KMS-11 (cell line): Measurements from ENCODE around the gene AGFG2.

Experiments
- H2AFZ ChIP-seq: fragments of 200-600 bp; sonication (generic); 2 replicates; pipeline ENCODE4 v1.6.1; 2016; ENCODE audit warnings: antibody characterized with exemption, mixed run types, low read depth
- H3K27ac ChIP-seq: fragments of 200-600 bp; sonication (generic); 2 replicates; pipeline ENCODE4 v1.6.1; 2016; ENCODE audit warnings: mild to moderate bottlenecking, mixed run types
- H3K27me3 ChIP-seq: fragments of 200-600 bp; sonication (generic); 2 replicates; pipeline ENCODE4 v1.6.1; 2017; ENCODE audit warnings: mild to moderate bottlenecking, low read depth, mixed run types, moderate library complexity; ENCODE audit not compliant: insufficient read depth
- H3K36me3 ChIP-seq: fragments of 200-600 bp; sonication (generic); 2 replicates; pipeline ENCODE4 v1.6.1; 2017; ENCODE audit warnings: mild to moderate bottlenecking, mixed run types; ENCODE audit not compliant: insufficient read depth
- H3K4me1 ChIP-seq: fragments of 200-600 bp; sonication (generic); 2 replicates; pipeline ENCODE4 v1.6.1; 2016; ENCODE audit warnings: mild to moderate bottlenecking, low read depth, mixed run types; ENCODE audit not compliant: poor library complexity, severe bottlenecking
- H3K4me2 ChIP-seq: fragments of 200-600 bp; sonication (generic); 2 replicates; pipeline ENCODE4 v1.7.0; 2016; ENCODE audit warnings: mild to moderate bottlenecking, mixed run types
- H3K4me3 ChIP-seq: fragments of 200-600 bp; sonication (generic); IDR thresholded peaks from 2 replicates; pipeline ENCODE4 v1.6.1; 2017; ENCODE audit warnings: low read depth, low read length, mixed read lengths; ENCODE audit not compliant: insufficient read depth
- H3K79me2 ChIP-seq: fragments of 200-600 bp; sonication (generic); 2 replicates; pipeline ENCODE4 v1.6.1; 2016; ENCODE audit warnings: low read depth, mixed run types; ENCODE audit not compliant: insufficient read depth
- H3K9ac ChIP-seq: fragments of 200-600 bp; sonication (generic); 2 replicates; pipeline ENCODE4 v1.6.1; 2016; ENCODE audit warnings: mild to moderate bottlenecking, mixed run types
- H4K20me1 ChIP-seq: fragments of 200-600 bp; sonication (generic); 2 replicates; pipeline ENCODE4 v1.6.1; 2016; ENCODE audit warnings: mild to moderate bottlenecking, mixed run types; ENCODE audit not compliant: insufficient read depth
- TF ChIP-seq, protein P1 (sequence below): fragments of 200-600 bp; sonication (generic); conservative IDR thresholded peaks from 2 replicates; pipeline ENCODE4 v1.6.1; 2017; ENCODE audit warnings: low read depth, mild to moderate bottlenecking, antibody characterized with exemption, low read length, moderate library complexity, mixed read lengths

The AGFG2 gene

DNA sequence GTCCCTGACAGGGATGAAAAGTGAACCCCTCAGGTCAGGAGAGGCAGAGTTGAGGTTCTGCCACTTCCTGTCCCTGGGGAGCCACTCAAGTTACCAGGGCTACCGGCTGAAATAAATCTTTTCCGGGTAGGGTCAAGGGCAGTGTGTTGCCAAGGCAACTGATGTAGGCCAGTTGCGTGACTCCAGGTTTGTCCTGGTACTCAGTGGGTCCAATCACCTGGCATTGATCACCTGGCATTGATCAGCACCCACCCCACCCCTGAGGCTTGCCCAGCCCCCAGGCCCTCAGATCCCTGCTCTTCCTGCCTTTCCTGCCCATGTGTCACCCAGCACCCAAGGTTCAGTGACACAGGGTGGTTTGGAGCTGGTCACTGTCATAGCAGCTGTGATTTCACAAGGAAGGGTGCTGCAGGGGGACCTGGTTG is 28.8 kb downstream of the AGFG2 start:
- TF ChIP-seq, protein P1, sequence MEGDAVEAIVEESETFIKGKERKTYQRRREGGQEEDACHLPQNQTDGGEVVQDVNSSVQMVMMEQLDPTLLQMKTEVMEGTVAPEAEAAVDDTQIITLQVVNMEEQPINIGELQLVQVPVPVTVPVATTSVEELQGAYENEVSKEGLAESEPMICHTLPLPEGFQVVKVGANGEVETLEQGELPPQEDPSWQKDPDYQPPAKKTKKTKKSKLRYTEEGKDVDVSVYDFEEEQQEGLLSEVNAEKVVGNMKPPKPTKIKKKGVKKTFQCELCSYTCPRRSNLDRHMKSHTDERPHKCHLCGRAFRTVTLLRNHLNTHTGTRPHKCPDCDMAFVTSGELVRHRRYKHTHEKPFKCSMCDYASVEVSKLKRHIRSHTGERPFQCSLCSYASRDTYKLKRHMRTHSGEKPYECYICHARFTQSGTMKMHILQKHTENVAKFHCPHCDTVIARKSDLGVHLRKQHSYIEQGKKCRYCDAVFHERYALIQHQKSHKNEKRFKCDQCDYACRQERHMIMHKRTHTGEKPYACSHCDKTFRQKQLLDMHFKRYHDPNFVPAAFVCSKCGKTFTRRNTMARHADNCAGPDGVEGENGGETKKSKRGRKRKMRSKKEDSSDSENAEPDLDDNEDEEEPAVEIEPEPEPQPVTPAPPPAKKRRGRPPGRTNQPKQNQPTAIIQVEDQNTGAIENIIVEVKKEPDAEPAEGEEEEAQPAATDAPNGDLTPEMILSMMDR = no peak
- H3K9ac ChIP-seq = no peak overlapping the region
- H3K79me2 ChIP-seq = no peaks in the 10 kb centered on the region
- no peaks in the 10 kb centered on the region for H3K36me3 ChIP-seq
- no peak overlapping the region for H3K4me3 ChIP-seq
- no peaks in the 10 kb centered on the region for H3K27me3 ChIP-seq
- H2AFZ ChIP-seq = no peak overlapping the region
- H4K20me1 ChIP-seq = no peaks in the 10 kb centered on the region
- no peak overlapping the region for H3K27ac ChIP-seq
- H3K4me2 ChIP-seq = no peak overlapping the region
- H3K4me1 ChIP-seq = no peaks in the 10 kb centered on the region

DNA sequence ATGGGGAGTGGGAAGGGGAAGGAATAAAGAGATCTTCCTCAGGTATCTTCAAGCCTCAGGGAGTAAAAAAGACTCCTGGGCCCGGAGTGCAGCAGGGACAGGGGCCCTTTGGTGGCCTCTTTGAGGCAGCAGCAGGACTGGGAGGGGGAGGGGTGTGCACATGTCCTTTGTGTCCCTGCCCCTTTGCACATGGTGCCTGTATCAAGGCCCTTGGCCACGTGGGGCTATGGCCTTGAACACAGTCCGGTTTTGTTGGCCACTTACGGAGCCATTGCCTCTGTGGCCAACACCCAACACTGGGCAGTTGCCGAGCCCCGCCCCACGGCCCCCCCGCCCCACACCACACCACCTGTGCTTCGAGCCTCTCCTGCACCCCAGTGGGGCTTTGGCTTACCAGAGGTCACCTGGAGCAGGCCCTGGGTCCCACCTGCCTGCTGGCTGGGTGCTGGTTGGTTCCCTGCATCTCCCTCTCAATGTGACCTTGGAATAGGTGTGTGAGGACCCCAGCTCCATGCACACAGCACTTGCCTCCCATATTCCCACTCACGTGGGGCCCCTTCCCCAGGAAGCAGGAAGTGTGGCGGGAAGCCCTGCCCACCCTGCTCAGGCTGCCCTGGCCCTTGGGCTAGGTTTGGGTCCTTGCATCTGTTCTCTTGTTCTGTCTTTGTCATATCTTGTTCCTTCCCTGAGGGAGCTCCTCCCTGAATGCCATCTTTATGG is 29.3 kb downstream of the AGFG2 start:
- Histone ChIP-seq H3K4me2 (no peak overlapping the region), H3K4me1 (no peaks in the 10 kb centered on the region), H3K4me3 (no peak overlapping the region), H3K27me3 (no peaks in the 10 kb centered on the region), H3K36me3 (no peaks in the 10 kb centered on the region), H4K20me1 (no peaks in the 10 kb centered on the region), H3K9ac (no peak overlapping the region), H2AFZ (no peak overlapping the region), H3K27ac (no peak overlapping the region), H3K79me2 (no peaks in the 10 kb centered on the region)
- TF ChIP-seq, protein P1 = no peak

DNA sequence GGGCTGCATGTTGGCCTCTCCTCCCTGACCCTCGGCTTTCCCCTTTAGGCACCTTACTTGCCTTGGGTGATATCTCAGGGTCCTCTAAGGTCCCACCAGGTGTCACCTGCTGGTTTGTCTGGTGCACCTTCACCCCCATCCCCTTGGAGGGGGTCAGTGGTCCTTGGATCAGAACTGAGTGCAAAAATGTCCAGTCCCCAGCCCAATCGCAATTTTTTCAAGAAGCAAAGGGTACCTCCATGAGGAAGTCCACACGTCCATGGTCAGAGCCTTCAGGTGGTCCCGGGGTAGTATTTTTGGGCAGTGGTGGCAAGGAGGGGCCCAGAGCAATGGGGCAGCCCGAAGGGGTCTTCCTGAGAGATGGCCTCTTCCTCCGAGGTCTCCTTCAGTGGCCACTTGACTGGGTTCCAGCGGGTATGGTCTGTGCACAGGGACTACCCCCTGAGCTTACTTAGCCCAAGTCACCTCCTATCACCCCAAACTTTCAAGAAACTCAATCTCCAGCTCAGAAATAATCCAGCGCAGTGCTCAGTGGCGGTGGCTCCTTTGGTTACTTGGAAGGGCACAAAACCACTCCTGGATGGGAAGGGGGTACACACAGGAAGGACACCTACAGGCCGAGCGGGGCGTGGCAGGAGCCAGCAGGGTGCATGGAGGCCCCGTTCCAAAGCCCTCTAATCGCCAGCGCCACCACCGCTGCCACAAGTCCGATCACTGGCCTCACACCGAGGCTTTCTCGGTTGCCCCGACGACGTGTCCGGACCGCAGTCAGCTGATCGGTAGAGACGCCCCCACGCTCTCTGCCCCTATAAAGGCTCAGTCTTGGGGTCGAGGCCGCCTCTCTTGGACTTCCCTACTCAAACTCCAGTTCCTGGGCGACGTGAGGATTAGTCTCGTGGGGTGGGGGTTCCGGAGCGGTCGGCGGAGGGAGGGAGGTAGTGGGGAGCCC is 30.2 kb downstream of the AGFG2 start:
- H3K27ac ChIP-seq = no peak overlapping the region
- H3K36me3 ChIP-seq = no peaks in the 10 kb centered on the region
- no peak overlapping the region for H3K9ac ChIP-seq
- H4K20me1 ChIP-seq = no peaks in the 10 kb centered on the region
- no peaks in the 10 kb centered on the region for H3K27me3 ChIP-seq
- H2AFZ ChIP-seq = no peak overlapping the region
- H3K4me3 ChIP-seq = no peak overlapping the region
- TF ChIP-seq, protein P1 = no peak
- no peaks in the 10 kb centered on the region for H3K4me1 ChIP-seq
- no peak overlapping the region for H3K4me2 ChIP-seq
- no peaks in the 10 kb centered on the region for H3K79me2 ChIP-seq

DNA sequence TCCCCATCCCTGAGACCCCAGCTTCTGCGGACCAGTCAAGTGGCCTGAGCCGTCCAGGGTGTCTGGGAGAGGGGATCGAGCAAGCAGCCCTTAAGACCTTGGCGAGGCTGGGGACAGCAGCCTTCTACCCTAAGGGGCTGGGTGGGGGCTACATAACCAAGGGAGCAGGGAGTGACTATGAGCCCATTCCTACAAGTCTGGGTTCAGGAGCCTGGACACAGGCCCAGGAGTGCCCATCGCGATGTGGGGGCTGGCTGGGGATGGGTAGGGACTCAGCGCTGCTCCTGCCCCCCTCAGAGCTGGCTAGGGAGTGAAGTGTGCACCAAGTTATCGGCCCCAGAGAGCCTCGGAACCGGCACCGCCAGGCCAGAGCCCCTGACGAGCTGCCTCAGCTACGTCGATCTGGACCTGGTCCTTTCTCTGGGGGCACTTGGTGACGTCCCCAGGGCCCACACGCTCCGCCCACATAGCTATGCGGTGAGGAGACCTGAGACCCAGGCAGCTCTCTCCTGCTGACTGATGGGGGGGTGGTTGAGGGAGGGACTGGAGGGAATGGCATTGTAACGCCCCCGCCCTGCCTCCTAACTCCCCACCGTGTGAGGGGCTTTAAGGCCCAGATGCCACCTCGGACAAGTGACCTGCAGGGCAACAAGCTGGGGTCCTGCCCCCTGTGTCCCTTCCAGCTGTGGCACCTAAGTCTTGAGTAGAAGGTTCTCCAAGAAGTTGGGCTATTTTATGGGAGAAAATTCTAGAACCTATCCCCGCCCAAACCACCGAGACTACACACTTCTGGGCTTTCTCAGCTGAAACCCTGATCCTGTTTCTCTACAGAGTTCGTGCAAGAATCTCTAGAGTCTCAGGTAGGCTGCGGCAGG is 32.2 kb downstream of the AGFG2 start:
- Histone ChIP-seq H3K9ac (no peak overlapping the region), H3K4me3 (no peak overlapping the region), H3K4me2 (no peak overlapping the region), H2AFZ (no peak overlapping the region), H3K27ac (no peak overlapping the region), H4K20me1 (no peaks in the 10 kb centered on the region), H3K79me2 (no peaks in the 10 kb centered on the region), H3K4me1 (no peaks in the 10 kb centered on the region), H3K27me3 (no peaks in the 10 kb centered on the region), H3K36me3 (no peaks in the 10 kb centered on the region)
- TF ChIP-seq, protein P1 = no peak
